ENCODE data around the gene TNS1.

DNA sequence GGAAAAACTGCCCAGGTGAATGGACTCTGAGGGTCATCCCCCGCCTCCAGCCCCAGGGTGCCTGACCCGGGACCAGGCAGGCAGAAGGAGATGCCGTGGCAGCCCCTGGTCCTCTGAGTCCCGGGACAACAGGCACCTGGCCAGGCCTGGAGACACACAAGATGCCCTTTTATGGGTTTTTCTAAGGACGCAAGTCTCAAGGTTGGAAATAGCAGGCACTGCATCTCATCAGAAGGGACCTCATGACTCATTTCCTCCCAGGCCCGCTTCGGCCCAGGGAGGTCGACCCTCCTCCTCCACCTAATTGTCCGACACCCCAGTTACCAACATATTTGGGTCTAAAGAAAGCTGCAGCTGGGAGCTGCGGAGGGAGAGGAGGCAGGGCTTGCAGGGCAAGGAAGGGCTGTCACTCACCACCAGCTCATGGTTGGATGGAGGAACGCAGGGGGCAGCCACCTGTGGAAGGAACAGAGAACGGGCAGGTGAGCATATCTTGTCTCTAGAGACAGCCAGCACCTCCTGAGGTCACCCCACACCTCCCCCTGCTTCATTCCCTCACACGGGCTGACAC lies 82.9 kb downstream of the TNS1 start:
- TF ChIP-seq, protein P1, sequence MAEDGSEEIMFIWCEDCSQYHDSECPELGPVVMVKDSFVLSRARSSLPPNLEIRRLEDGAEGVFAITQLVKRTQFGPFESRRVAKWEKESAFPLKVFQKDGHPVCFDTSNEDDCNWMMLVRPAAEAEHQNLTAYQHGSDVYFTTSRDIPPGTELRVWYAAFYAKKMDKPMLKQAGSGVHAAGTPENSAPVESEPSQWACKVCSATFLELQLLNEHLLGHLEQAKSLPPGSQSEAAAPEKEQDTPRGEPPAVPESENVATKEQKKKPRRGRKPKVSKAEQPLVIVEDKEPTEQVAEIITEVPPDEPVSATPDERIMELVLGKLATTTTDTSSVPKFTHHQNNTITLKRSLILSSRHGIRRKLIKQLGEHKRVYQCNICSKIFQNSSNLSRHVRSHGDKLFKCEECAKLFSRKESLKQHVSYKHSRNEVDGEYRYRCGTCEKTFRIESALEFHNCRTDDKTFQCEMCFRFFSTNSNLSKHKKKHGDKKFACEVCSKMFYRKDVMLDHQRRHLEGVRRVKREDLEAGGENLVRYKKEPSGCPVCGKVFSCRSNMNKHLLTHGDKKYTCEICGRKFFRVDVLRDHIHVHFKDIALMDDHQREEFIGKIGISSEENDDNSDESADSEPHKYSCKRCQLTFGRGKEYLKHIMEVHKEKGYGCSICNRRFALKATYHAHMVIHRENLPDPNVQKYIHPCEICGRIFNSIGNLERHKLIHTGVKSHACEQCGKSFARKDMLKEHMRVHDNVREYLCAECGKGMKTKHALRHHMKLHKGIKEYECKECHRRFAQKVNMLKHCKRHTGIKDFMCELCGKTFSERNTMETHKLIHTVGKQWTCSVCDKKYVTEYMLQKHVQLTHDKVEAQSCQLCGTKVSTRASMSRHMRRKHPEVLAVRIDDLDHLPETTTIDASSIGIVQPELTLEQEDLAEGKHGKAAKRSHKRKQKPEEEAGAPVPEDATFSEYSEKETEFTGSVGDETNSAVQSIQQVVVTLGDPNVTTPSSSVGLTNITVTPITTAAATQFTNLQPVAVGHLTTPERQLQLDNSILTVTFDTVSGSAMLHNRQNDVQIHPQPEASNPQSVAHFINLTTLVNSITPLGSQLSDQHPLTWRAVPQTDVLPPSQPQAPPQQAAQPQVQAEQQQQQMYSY (CRISPR knock-in tag; IDR thresholded peaks at IDR 0.05): no peak
- TF ChIP-seq ZNF263 (CRISPR knock-in tag; IDR thresholded peaks at IDR 0.05; ENCODE audit: low read depth) (no peak), E2F4 (CRISPR knock-in tag; IDR thresholded peaks at IDR 0.05; ENCODE audit: borderline replicate concordance, low read depth) (no peak), NR3C1 (CRISPR knock-in tag; conservative IDR thresholded peaks at IDR 0.05; ENCODE audit: low read depth) (no peak)
- TF ChIP-seq, protein P2, sequence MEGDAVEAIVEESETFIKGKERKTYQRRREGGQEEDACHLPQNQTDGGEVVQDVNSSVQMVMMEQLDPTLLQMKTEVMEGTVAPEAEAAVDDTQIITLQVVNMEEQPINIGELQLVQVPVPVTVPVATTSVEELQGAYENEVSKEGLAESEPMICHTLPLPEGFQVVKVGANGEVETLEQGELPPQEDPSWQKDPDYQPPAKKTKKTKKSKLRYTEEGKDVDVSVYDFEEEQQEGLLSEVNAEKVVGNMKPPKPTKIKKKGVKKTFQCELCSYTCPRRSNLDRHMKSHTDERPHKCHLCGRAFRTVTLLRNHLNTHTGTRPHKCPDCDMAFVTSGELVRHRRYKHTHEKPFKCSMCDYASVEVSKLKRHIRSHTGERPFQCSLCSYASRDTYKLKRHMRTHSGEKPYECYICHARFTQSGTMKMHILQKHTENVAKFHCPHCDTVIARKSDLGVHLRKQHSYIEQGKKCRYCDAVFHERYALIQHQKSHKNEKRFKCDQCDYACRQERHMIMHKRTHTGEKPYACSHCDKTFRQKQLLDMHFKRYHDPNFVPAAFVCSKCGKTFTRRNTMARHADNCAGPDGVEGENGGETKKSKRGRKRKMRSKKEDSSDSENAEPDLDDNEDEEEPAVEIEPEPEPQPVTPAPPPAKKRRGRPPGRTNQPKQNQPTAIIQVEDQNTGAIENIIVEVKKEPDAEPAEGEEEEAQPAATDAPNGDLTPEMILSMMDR (IDR thresholded peaks at IDR 0.05): no peak

All from WTC11 (cell line).